Measurements from ENCODE around the gene MAP2K4.
"Not testable (repeated sequence)": the region's sequence is repeated elsewhere in the genome, so short reads cannot be mapped to it uniquely, and the experiment has no call there.

MAP2K4 gene

DNA sequence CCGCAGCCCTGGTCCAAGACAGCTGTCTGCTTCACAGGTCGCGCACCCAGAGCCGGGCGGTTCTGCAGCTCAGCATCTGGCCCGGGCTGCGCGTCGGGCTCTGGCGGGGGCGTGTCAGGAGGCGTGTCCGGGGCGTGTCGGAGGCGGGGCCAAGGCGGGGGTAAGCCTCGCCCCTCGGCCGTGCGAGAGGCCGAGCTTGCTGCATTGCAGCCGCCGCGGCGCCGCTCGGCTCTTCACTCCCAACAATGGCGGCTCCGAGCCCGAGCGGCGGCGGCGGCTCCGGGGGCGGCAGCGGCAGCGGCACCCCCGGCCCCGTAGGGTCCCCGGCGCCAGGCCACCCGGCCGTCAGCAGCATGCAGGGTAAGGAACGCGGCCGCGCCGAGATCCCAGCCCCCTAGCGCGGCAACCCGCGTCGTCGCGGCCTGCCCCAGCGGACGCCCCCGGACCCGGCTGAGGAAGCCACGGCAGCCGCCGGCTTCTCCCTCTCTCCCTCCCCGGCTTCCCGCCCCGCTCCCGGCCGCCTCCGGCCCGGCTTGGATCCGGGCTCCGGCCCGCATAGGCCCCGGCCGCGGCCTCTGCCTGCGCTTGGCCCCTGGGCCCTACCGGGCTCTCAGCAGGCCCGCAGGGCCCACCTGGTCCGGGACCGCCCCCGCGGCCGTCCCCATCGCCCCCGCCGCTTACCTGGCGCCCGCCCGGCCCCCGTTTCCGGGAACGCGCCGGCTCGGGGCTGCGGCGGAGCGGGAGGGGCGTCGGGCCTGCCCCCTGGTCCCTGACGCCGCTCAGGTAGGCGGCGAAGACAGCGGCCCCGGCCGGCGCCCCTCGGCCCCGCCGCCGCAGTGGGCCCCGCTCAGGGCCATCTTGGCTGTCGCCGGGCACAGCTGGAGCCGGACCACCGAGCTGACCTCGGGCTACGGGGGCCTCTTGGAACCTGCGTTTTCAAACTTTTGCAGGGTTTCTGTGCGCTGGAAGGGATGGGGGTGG lies at the start of gene MAP2K4:
Gene MAP2K4, plus strand, starts transcription at position 236 of the 981 bp plus-strand sequence. Its CDS starts 10 bp downstream, at position 246.
- DNase-seq (ENCODE audit: low spot score) = peak; percentile 99

- DNase-seq (ENCODE audit: low spot score) = not testable (repeated sequence)
Measured at GRCh38 chr17:11972741-11973140, 47.9 kb upstream of the MAP2K4 start.

- DNase-seq (ENCODE audit: low spot score) = no peak
Measured at GRCh38 chr17:11979795-11980194, 40.9 kb upstream of the MAP2K4 start.

- DNase-seq (ENCODE audit: low spot score) = no peak
Measured at GRCh38 chr17:11980813-11981212, 39.9 kb upstream of the MAP2K4 start.

GRCh38 chr17:11981862-11982261 lies 38.8 kb upstream of the MAP2K4 start:
- DNase-seq (ENCODE audit: low spot score) = no peak

- DNase-seq (ENCODE audit: low spot score) = no peak
Measured at GRCh38 chr17:11986179-11986941, 34.3 kb upstream of the MAP2K4 start.

DNA sequence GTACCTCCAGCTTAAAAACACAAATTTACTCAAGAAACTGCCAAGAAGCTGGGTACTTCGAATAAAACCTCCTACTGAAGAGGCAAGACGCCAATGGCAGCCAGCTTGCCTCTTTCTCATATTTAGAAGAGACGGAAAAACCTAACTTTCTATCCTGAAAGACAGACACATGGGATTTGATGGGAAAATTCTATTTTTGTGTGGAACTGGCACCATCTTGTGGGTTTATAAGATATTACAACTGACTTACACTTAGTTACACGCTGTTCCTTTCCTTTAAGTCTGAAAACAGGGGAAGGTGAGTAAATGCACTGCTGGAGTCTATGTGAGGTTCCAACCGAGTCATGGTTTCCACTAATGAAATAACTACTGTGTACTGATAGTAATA lies 33.7 kb upstream of the MAP2K4 start:
- DNase-seq (ENCODE audit: low spot score) = no peak

- DNase-seq (ENCODE audit: low spot score) = no peak
Measured at GRCh38 chr17:11990363-11990983, 30.2 kb upstream of the MAP2K4 start.

GRCh38 chr17:11991461-11991860 lies 29.2 kb upstream of the MAP2K4 start:
- DNase-seq (ENCODE audit: low spot score) = no peak

DNA sequence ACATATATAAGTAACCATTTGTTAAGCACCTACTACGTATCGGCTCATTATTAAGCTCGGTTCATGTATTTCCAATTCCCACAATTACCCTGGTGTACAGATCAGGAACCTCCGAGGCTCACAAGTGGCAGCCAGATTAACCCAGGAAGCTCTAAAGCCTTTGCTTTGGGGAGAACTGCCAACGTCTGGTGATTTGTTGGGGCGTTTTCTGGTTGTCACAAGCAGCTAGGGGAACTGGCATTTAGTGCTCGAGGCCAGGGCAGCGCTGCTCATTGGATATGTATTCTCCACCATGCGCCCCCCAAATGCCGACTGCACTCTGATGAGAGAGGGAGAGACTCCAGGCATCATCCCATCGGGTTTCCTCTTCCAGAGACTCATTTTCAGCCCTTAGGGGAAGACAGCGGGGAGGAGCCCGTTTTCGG lies 23.9 kb upstream of the MAP2K4 start:
- no peak for DNase-seq (ENCODE audit: low spot score)

- peak; percentile 99 for DNase-seq (ENCODE audit: low spot score)
Measured at GRCh38 chr17:11997147-11997971, 23.3 kb upstream of the MAP2K4 start, which contains the start of gene ZNF18. Gene ZNF18, minus strand, starts transcription at chr17:11997475. Its CDS starts 4,646 bp downstream, at chr17:11992829.

- DNase-seq (ENCODE audit: low spot score) = no peak
Measured at GRCh38 chr17:11997972-11998233, 22.8 kb upstream of the MAP2K4 start.

DNA sequence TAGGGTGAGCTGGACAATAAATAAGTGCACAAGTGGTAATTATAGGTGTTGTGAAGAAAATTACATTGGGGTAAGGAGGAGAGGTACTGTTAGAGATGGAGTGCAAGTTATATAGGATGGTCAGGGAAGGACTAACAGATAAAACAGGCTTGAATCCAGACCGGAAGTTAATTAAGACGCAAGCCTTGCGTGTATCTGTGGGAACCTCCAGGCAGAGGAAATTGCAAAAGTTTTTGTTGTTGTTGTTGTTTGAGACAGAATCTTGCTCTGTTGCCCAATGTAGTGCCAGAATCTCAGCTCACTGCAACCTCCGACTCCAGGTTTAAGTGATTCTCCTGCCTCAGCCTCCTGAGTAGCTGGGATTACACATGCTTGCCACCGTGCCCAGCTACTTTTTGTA lies 21.0 kb upstream of the MAP2K4 start:
- DNase-seq (ENCODE audit: low spot score) = no peak

GRCh38 chr17:12007466-12007865 lies 13.2 kb upstream of the MAP2K4 start:
- DNase-seq (ENCODE audit: low spot score) = no peak

DNA sequence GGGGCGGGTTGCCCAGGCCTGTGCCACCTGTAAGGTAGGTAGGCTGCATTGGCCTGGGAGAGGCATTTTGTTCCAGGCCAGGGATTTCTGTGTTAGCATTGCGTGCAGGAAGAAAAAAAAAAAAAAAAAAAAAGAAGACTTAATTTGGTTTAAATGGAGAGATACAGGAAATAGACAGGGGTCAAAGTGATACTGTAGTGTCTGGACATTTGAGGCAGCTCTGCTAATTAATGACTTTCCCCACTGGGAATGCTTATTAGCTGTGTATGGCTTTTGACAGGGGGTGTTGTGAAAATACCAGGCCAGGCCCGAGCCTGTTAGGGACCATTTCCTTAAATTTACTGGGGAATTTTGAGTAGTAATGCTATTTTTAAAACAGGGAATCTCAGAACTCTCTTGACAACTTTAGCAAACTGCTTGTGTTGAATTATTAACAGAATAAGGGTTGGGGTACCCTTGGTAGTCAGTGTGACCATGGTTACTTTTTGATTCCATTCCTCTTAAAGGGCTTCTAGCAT lies 1.0 kb downstream of the MAP2K4 start:
- DNase-seq (ENCODE audit: low spot score) = no peak

- no peak for DNase-seq (ENCODE audit: low spot score)
Measured at GRCh38 chr17:12022310-12022709, 1.6 kb downstream of the MAP2K4 start.

DNA sequence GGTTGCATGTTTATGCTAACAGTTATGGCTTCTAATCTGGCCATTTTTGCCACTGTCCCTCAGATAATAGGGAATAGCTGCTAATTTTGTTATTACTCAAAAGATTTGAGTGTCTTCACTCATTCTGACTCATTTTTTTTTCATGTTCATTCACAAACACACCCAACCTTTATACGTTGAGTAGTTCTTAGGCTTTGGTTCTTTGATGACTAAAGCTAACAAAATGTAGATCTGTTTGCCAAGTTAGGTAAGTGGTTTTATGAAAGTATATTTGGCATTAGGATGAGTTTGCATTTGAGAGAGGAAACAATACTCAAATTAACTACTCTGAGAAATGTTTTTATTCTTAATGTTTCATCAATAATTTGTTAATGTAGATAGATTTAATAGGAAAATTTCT lies 3.6 kb downstream of the MAP2K4 start:
- no peak for DNase-seq (ENCODE audit: low spot score)

GRCh38 chr17:12027658-12028057 lies 7.0 kb downstream of the MAP2K4 start:
- DNase-seq (ENCODE audit: low spot score) = no peak

DNA sequence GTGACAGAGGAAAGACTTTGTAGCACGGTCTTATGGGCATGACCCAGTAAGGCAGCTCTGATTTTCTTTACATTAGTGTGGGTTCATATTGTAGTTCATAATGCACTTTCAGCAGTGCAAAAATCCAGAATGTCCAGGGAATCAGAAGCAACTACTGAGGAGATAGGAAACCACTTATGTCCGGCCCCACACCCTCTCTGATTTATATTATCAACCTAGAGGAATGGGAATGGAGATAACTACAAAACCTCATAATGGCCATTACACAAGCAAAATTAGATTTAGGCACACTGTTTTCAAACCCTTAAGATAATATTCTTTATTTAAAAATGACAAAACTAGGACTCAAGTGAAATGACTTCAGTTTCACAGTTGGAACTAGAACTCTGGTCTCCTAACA lies 7.9 kb downstream of the MAP2K4 start:
- DNase-seq (ENCODE audit: low spot score) = no peak

DNA sequence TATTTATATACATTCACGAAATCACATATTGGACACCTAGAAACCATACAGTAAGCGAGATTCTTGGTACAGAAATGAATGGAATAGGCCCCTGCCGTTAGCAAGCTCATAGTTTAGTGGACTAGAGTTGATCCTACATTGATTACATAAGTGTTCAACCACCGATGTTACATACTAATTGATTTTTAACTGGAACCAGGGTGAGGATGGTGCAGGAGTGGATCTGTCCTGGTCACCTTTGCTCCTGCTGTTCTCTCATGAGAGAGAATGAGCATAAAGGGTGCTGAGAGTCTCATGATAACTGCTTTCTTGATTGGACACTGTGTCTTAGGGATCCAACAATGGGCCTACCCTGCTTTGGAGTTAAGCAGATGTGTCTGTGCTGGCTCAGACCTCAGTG lies 13.9 kb downstream of the MAP2K4 start:
- no peak for DNase-seq (ENCODE audit: low spot score)

DNA sequence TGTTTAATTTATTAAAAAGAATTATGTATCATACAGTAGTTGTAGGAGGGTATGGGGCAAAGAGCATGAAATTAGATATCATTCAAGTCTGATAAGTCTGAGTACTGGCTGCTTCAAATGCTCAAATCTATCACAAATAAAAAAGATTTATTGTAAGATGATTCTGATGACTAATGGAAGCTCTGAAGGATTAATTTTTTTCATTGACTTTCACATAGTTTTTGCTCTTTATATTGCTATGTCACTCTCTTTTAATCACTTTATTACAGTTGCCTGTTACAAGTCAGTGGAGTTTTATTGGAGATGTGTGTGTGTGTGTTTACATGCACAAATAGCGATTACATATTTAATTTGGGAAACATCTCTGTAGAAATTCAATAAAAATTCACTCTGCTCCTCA lies 15.0 kb downstream of the MAP2K4 start:
- DNase-seq (ENCODE audit: low spot score) = no peak

- no peak for DNase-seq (ENCODE audit: low spot score)
Measured at GRCh38 chr17:12037970-12038369, 17.3 kb downstream of the MAP2K4 start.

Data from ecto neural progenitor cell (in vitro differentiated cells).